Left hindlimb (tissue), 1 donor: ENCODE data around the gene TOM1.
A peak's percentile ranks its signal among the peaks of the same experiment; 100 is the strongest.
"Not testable (repeated sequence)": the region's sequence is repeated elsewhere in the genome, so short reads cannot be mapped to it uniquely, and the experiment has no call there.

Source experiments
- DNase-seq: peaks from one replicate; pipeline ENCODE4 v3.0.0-alpha.2; 2018

The TOM1 gene

GRCh38 chr22:35375526-35375925, 75.8 kb downstream of the TOM1 start:
- no peak for DNase-seq

- DNase-seq, result peak; percentile 90
These were observed 77.2 kb downstream of the TOM1 start for GRCh38 chr22:35376728-35377472.

- no peak for DNase-seq
These were observed 78.0 kb downstream of the TOM1 start for GRCh38 chr22:35377735-35378134.

GRCh38 chr22:35378621-35379020, 78.9 kb downstream of the TOM1 start:
- DNase-seq, result no peak

- no peak for DNase-seq
These were observed 79.7 kb downstream of the TOM1 start for GRCh38 chr22:35379146-35379993.

- DNase-seq, result no peak
These were observed 80.3 kb downstream of the TOM1 start for GRCh38 chr22:35380013-35380412.

- peak; percentile 89 for DNase-seq
These were observed 81.1 kb downstream of the TOM1 start, which contains the start of gene HMOX1 for GRCh38 chr22:35380537-35381423. Gene HMOX1 (plus strand): TSS chr22:35381096. CDS start chr22:35381174, 78 bp downstream.

- DNase-seq, result no peak
These were observed 81.8 kb downstream of the TOM1 start for GRCh38 chr22:35381424-35382009.

GRCh38 chr22:35383679-35384071, 84.0 kb downstream of the TOM1 start:
- no peak for DNase-seq

- DNase-seq, result no peak
These were observed 84.8 kb downstream of the TOM1 start for GRCh38 chr22:35384527-35384926.

- DNase-seq, result no peak
These were observed 85.4 kb downstream of the TOM1 start for GRCh38 chr22:35384975-35385588.

- no peak for DNase-seq
These were observed 87.1 kb downstream of the TOM1 start for GRCh38 chr22:35386670-35387288.

GRCh38 chr22:35390933-35391332, 91.2 kb downstream of the TOM1 start:
- no peak for DNase-seq

GRCh38 chr22:35392357-35392756, 92.7 kb downstream of the TOM1 start:
- DNase-seq, result no peak

GRCh38 chr22:35393116-35394010, 93.7 kb downstream of the TOM1 start:
- no peak for DNase-seq

- DNase-seq, result no peak
These were observed 94.3 kb downstream of the TOM1 start for GRCh38 chr22:35394011-35394312.

- DNase-seq, result no peak
These were observed 95.3 kb downstream of the TOM1 start for GRCh38 chr22:35394810-35395563.

- not testable (repeated sequence) for DNase-seq
These were observed 96.9 kb downstream of the TOM1 start for GRCh38 chr22:35396622-35397021.

- no peak for DNase-seq
These were observed 97.6 kb downstream of the TOM1 start for GRCh38 chr22:35397095-35397904.
